LHCN-M2 (cell line): ENCODE data around the gene DEFB125. TPM values are rescaled to one million over a fixed set of nuclear protein-coding genes. Genes with fewer than 3 reads are reported as not detected.
"Not testable (repeated sequence)": the region's sequence is repeated elsewhere in the genome, so short reads cannot be mapped to it uniquely, and the experiment has no call there.

Experiments used
- DNase-seq: peaks from one replicate; pipeline ENCODE4 v3.0.0-alpha.2; 2012; ENCODE audit warnings: low read depth
- polyA plus RNA-seq: library from polyadenylated mRNA; unstranded; fragments of >200 nt; gene quantifications from one replicate; pipeline ENCODE4 v1.2.1, GENCODE V29; 2012; ENCODE audit warnings: missing spikeins
- total RNA-seq: library from RNA; depleted of rRNA; stranded (reverse); fragments of >200 nt; gene quantifications from 2 replicates; pipeline ENCODE4 v1.2.3, GENCODE V29; 2014; rRNA removed

DEFB125 gene, protein sequence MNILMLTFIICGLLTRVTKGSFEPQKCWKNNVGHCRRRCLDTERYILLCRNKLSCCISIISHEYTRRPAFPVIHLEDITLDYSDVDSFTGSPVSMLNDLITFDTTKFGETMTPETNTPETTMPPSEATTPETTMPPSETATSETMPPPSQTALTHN
- not detected in 2 replicates for total RNA-seq
- not detected for polyA plus RNA-seq

- no peak for DNase-seq
Observed at GRCh38 chr20:87401-87800, at the start of gene DEFB125. TSS of gene DEFB125 (plus strand) at chr20:87672. CDS start at chr20:87710, 38 bp downstream.

- DNase-seq = no peak
Observed at GRCh38 chr20:60035-60918, 27.2 kb upstream of the DEFB125 start.

DNA sequence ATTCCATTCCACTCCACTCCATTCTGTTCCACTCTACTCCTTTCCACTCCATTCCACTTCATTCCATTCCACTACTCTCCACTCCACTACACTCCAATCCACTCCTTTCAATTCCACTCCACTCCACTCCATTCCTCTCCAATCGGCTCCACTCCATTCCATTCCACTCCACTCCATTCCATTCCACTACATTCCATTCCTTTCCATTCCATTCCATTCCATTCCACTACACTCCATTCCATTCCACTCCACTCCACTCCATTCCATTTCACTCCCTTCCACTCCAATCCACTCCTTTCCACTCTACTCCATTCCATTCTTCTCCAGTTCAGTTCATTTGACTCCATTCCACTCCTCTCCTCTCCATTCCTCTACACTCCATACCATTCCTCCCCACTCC lies 26.2 kb upstream of the DEFB125 start:
- no peak for DNase-seq

DNA sequence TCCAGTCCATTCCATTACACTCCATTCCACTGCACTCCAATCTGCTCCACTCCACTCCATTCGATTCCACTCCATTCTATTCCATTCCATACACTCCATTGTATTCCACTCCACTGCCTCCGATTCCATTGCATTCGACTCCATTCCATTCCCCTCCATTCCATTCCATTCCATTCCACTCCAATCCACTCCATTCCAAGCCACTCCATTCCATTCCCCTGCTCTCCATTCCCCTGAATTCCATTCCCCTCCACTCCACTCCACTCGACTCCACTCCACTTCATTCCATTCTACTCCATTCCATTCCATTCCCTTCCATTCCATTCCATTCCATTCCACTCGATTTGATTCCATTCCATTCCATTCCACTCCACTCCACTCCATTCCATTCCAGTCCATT lies 25.7 kb upstream of the DEFB125 start:
- DNase-seq = no peak

DNA sequence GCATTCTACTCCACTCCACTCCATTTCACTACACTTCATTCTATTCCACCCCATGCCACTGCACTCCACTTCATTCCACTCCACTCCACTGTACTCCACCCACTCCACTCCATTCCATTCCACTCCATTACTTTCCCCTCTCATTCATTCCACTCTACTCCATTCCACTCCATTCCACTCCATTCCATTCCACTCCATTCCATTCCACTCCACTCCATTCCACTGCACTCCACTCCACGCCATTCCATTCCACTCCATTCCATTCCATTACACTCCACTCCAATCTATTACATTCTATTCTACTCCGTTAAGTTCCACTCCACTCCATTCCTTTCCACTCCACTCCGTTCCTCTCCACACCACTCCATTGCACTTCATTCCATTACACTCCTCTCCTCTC lies 25.0 kb upstream of the DEFB125 start:
- no peak for DNase-seq

DNA sequence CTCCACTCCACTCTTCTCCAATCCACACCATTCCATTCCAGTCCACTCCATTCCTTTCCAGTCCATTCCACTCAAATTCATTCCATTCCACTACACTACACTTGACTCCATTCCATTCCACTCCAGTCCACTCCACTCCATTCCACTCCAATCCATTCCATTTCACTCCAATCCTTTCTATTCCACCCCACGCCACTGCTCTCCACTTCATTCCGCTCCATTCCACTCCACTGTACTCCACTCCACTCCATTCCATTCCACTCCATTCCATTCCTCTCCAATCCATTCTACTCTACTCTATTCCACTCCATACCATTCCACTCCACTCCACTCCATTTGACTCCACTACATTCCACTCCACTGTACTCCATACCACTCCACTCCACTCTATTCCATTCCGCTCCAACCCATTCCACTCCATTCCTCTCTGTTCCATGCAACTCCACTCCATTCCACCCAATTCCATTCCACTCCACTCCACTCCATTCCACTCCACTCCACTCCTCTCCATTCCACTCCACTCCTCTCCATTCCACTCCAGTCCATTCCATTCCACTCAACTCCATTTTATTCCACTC lies 23.4 kb upstream of the DEFB125 start:
- no peak for DNase-seq

- no peak for DNase-seq
Observed at GRCh38 chr20:64766-65322, 22.6 kb upstream of the DEFB125 start.

DNA sequence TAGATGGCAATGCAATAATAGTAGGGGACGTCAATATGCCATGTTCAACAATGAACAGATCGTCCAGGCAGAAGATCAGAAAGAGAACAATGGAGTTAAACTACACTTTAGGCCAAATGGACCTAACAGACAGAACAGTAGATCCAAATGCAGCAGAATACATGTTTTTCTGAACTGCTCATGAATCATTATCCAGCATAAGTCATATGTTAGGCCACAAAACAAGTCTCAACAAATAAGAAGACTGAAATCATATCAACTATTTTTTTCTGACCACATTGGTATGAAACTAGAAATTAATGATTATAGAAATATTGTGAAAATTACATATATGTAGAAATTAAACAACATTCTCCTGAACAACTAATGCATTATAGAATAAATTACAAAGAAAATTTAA lies 10.2 kb upstream of the DEFB125 start:
- no peak for DNase-seq

- no peak for DNase-seq
Observed at GRCh38 chr20:78338-78737, 9.1 kb upstream of the DEFB125 start.

DNA sequence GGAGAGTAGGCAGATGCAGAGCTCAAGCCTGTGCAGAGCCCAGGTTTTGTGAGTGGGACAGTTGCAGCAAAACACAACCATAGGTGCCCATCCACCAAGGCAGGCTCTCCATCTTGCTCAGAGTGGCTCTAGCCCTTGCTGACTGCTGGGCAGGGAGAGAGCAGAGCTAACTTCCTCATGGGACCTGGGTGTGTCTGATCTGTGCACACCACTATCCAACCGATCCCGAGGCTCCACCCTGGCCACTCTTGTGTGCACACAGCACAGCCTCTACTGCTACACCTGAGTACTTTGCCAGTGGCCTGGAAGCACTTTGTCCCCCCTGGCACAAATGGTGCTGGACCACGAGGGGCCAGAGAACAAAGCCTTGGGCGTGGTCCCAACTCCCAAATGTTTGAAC lies 7.9 kb upstream of the DEFB125 start:
- no peak for DNase-seq

DNA sequence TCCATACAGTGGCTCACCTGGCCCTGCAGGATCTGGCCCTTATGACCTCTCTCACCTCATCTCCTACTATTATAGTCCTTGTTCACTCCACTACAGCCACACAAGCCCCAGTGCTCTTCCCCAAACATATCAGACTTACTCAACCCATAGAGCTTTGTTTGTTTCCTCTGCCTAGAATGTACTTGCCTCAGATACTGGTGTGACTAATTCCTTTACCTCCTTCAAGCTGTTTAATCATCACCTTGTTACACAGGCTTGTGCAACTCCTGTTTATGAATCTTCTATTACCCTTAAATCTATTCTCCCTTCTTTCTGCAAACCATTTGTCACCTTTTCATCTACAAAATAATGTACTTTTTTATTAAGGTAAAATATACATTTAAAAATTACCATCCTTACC lies 3.2 kb downstream of the DEFB125 start:
- no peak for DNase-seq

DNA sequence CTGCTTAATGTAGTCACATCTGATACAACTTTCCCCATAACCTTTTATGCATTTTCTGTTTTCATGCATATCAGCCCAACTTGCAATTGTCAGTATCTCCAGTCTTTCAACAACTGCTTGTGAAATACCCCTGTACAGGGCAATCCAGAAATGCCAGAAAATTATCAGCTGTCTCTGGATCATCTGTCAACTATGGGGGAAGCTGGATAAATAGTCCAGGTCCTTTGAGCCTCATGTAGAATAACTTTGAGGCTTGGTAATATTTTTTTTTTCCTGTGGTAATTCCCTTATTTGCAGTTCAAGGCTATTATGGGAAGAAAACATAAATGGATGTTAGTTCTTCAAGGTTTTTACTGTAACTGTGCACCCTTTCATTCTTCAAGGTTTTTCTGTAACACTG lies 6.2 kb downstream of the DEFB125 start:
- DNase-seq = no peak

DNA sequence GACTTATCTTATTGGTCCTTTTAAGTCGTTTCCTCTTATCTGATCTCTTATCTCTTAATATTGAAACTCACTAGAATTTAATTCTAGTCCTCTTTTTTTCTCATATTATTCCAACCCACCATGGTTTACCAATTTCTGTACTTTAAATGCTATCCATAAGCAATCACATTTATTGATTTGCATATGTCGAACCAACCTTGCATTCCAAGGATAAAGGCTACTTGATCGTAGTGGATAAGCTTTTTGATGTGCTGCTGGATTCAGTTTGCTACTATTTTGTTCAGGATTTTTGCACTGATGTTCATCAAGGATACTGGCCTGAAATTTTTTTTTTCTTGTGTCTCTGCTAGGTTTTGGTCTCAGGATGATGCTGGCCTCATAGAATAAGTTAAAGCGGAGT lies 7.7 kb downstream of the DEFB125 start:
- no peak for DNase-seq

DNA sequence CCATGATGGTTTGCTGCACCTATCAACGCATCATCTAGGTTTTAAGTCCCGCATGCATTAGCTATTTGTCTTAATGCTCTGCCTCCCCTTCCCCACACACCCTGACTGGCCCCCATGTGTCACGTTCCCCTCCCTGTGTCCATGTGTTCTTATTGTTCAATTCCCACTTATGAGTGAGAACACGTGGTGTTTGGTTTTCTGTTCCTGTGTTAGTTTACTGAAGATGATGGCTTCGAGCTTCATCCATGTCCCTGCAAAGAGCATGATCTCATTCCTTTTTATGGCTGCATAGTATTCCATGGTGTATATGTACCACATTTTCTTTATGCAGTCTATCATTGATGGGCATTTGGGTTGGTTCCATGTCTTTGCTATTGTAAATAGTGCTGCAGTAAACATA lies 10.2 kb downstream of the DEFB125 start:
- not testable (repeated sequence) for DNase-seq

DNA sequence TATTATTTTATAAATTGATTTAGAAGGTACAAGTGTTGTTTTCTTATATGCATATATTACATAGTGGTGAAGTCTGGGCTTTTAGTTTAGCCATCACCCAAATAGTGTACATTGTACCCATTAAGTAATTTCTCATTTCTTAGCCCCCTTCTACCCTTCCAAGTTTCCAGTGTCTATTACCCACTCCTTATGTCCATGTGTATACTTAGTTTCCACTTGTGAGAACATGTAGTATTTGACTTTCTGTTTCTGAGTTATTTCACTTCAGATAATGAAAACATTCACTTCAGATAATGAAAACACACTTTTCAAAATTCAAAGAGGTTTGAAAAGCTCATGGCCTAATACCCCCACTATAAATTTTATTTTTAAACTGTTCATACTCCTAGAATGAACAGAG lies 14.5 kb downstream of the DEFB125 start:
- no peak for DNase-seq

GRCh38 chr20:103456-103855 lies 16.0 kb downstream of the DEFB125 start:
- DNase-seq = no peak

DNA sequence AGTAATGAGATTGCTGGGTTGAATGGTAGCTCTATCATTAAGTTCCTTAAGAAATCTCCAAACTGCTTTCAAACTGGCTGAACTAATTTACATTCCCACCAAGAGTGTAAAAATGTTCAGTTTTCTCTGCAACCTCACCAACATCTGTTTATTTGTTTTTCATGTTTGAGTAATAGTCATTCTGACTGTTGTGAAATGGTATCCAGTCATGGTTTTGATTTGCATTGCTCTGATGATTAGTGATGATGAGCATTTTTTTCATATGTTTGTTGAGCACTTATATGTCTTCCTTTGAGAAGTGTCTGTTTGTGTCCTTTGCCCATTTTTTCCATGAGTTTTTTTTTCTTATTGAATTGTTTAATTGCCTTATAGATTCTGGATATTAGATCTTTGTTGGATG lies 24.9 kb downstream of the DEFB125 start:
- DNase-seq = peak; percentile 3

- DNase-seq = no peak
Observed at GRCh38 chr20:117518-117917, 30.0 kb downstream of the DEFB125 start.

GRCh38 chr20:129786-130323 lies 42.4 kb downstream of the DEFB125 start:
- not testable (repeated sequence) for DNase-seq

- peak; percentile 2 for DNase-seq
Observed at GRCh38 chr20:137668-138490, 50.4 kb downstream of the DEFB125 start.

GRCh38 chr20:142290-142689 lies 54.8 kb downstream of the DEFB125 start, which contains the start of gene DEFB126:
TSS of gene DEFB126 (plus strand) at chr20:142590. CDS start at chr20:142629, 39 bp downstream.
- DNase-seq = no peak
